HG02840 (cell line): ENCODE data around the gene RNF149.
"Not testable (repeated sequence)": the region's sequence is repeated elsewhere in the genome, so short reads cannot be mapped to it uniquely, and the experiment has no call there.

Experiments
- ATAC-seq: cut with Tn5 transposase; IDR thresholded peaks from one replicate; pipeline ENCODE4 v1.9.1; 2021; ENCODE audit warnings: mild to moderate bottlenecking, moderate library complexity, moderate number of reproducible peaks; ENCODE audit not compliant: unreplicated experiment, low FRiP score

Gene RNF149

DNA sequence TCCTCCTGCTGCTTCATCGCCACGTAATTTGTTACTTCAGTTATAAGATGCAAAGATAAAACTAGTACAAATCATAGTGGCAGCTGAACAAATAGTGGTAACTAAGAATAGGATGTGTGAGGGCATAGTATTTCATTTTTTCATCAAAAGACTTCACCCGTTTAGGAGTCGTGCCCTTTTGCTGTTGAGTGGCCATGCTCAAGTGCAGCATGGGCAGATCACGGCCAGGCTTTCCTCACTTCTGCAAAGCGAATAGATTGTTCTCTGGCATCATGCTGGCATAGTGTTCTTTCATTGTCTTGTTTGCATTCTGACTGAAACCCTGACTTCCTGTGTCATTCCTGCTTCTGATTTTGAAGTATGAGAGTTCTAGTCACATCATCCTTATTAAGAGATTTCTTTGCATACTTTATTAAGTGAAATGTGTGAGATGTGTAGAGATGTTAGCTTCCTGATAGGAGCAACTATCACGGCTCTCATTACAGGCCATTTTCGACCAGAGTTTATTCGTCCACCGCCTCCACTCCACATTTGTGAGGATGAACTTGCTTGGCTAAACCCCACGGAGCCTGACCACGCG lies 44.1 kb downstream of the RNF149 start:
- ATAC-seq: no peak

- ATAC-seq: no peak
Observed at GRCh38 chr2:101263377-101263800, 45.1 kb downstream of the RNF149 start.

GRCh38 chr2:101262142-101262541 lies 46.4 kb downstream of the RNF149 start:
- no peak for ATAC-seq

GRCh38 chr2:101258804-101259203 lies 49.7 kb downstream of the RNF149 start:
- ATAC-seq: no peak

- no peak for ATAC-seq
Observed at GRCh38 chr2:101256316-101256715, 52.2 kb downstream of the RNF149 start.

DNA sequence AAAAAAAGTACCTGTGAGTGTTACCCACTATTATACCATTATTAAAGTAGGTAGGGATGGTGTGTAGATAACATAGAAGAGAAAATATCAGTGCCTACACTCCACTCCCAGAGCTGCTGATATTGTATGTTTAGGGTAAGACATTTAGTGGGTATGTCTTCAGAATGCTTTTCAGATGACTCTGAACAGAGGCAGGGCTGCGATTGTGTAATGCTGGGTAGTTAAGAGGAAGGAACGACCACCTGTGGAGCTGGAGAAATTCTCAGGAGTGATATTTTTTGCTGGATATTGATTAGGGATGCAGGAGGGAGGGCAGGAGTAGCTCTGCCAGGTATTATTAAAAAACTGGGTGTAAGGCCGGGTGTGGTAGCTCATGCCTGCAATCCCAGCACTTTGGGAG lies 53.0 kb downstream of the RNF149 start:
- ATAC-seq: no peak

GRCh38 chr2:101253703-101254450 lies 54.6 kb downstream of the RNF149 start:
- no peak for ATAC-seq

GRCh38 chr2:101253013-101253702 lies 55.3 kb downstream of the RNF149 start:
- ATAC-seq: peak; percentile 53

DNA sequence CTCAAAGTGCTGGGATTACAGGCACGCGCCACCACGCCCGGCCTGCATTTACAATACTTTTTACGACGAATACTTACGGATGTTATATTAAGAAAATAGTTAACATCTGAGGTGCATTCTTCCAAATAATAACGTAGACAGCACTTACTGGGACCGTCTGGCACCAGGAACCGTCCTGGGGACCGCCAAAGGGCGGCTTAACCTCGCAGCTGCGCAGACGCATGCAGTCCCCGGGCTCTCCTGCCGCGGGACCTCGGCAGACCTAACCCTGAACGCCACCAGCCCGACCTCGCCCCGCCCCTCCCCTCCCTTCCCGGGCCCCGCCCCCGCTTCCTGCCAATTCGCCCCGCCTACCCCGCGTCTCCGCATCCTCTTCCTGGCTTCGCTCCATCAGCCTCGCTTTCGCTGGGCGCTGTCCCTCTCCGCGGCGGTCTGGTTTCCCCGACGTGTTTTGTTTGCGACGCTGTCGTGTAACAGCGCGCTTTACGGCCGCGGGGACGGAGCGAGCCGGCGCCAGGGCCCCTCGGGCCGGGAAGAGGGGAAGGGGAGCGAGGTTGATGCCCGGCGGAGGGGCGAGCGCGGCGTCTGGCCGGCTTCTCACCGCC lies 56.0 kb downstream of the RNF149 start, which contains the start of gene CNOT11:
Gene CNOT11, plus strand, starts transcription at position 479 of the 605 bp plus-strand sequence. Its CDS starts 79 bp downstream, at position 558.
- ATAC-seq: peak; percentile 82

DNA sequence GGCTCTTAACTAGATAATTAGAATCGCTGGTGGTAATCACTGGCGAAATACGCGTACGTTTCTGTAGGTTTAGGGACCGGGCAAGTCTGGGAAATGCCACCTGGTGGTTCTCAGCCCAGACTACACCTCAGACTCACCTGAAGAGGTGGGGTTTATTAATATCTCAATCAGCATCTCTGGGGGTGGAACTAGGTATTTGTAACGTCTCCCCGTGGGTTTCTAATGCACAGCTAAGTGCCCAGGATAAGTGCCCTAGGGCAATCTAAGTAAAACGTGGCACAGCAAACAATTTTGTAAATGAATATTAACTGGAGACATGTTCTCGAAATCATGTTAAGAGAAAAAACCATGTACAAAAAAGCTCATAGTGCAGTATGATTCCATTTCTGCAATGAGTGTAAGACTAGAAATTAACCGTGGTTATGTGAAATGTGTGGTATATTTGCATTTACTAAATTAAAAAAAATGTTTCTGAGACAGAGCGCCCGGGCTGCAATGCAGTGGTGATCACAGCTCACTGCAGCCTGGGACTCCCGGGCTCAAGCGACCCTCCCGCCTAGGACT lies 56.6 kb downstream of the RNF149 start:
- ATAC-seq: peak; percentile 45

DNA sequence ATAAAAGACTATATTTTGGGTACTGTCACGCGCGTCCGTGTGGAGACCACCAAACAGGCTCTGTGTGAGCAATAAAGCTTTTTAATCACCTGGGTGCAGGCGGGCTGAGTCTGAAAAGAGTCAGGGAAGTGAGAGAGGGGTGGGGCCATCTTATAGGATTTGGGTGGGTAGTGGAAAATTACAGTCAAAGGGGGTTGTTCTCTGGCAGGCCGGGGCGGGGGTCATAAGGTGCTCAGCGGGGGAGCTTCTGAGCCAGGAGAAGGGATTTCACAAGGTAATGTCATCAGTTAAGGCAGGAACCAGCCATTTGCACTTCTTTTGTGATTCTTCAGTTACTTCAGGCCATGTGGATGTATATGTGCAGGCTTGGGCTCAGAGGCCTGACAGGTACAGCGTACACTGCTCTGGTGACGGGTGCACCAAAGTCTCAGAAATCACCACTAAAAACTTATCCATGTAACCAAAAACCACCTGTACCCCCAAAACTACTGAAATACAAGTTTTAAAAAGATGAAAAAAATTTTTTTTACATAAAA lies 57.2 kb downstream of the RNF149 start:
- ATAC-seq: not testable (repeated sequence)

DNA sequence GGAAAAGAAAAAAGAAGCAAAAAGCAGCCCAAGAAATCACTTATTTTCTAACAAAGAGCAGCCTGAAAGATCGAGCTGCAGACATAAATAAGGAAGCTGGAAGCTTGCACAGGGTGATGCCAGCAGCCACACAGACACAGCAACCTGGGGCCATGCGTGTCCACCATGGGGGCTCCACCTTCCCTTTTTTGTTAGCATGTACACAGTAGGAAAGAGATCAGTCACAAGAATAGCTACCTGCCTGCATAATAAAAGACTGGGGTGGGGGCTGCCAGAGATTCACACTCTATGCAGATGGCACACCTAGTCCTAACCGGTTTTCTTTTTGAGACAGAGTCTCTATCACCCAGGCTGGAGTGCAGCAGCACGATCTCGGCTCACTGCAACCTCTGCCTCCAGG lies 58.7 kb downstream of the RNF149 start:
- no peak for ATAC-seq

DNA sequence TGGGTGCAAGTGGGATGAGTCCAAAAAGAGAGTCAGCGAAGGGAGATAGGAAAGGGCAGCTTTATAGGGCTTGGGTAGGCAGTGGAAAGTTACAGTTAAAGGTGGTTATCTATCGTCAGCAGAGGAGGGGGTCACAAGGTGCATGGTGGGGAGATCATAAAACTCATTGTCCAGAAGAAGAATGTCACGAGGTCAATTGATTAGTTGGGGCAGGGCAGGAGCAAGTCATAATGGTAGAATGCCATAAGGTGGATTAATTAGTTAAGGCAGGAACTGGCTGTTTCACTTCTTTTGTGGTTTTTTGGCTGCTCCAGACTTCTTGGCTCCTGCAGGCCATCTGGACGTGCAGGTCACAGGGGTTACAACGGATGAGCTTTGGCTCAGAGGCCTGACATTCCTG lies 59.7 kb downstream of the RNF149 start:
- not testable (repeated sequence) for ATAC-seq

DNA sequence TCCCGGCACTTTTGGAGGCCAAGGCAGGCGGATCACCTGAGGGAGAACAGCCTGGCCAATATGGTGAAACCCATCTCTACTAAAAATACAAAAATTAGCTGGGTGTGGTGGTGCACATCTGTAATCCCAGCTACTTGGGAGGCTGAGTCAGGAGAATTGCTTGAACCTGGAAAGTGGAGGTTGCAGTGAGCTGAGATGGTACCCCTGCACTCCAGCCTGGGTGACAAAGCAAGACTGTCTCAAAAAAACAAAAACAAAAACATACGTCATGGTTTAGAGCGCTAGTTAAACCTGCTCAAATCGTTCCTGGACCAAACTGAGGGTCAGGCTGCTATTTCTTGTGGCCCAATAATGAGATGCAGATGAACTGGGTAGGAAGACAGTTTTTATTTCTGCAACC lies 63.0 kb downstream of the RNF149 start:
- ATAC-seq: not testable (repeated sequence)

- not testable (repeated sequence) for ATAC-seq
Observed at GRCh38 chr2:101244899-101245298, 63.6 kb downstream of the RNF149 start.

- not testable (repeated sequence) for ATAC-seq
Observed at GRCh38 chr2:101244373-101244772, 64.1 kb downstream of the RNF149 start.

- ATAC-seq: no peak
Observed at GRCh38 chr2:101241158-101241557, 67.3 kb downstream of the RNF149 start.

GRCh38 chr2:101240694-101241093 lies 67.8 kb downstream of the RNF149 start:
- not testable (repeated sequence) for ATAC-seq

- not testable (repeated sequence) for ATAC-seq
Observed at GRCh38 chr2:101239760-101240118, 68.8 kb downstream of the RNF149 start.
